Measurements from ENCODE around the gene PTH2R. TPM values are rescaled to one million over a fixed set of nuclear protein-coding genes. Genes with fewer than 3 reads are reported as not detected.

The PTH2R gene
- total and polyA plus RNA-seq, 2 of the 13 experiments (the other 11 are each of a cell fraction or from before 2014, with no cell fraction given) = 0.04 TPM; not detected in 1

DNA sequence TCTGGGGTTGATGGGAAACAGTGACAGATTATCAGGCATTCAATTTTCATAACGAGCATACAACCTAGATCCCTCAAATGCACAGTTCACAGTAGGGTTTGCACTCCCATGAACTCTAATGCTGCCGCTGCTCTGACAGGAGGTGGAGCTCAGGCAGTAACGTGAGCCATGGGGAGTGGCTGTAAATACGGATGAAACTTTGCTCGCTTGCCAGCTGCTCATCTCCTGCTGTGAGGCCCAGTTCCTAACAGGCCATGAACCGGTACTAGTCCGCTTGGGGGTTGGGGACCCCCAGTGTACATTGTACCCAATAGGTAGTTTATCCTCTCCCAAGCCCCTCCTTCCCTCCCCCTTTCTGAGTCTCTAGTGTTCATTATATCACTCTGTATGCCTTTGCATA lies 94.6 kb downstream of the PTH2R start:
- Histone ChIP-seq H2AFZ (ENCODE audit: low read length) (no peak overlapping the region), H3K79me2 (ENCODE audit: insufficient read depth, low read length) (no peaks in the 10 kb centered on the region), H3K27ac (ENCODE audit: extremely low read length, insufficient read depth, low read length) (no peak overlapping the region), H3K36me3 (replicated peaks in 1 of 2; ENCODE audit: control insufficient read depth in 1 of 2, insufficient read depth in 2 of 2, low read length in 2 of 2) (no peaks in the 10 kb centered on the region), H3K4me1 (ENCODE audit: insufficient read depth, low read length) (peaks cover 9% of the 10 kb centered on the region; the same call in 1 of the 2 replicates), H3K27me3 (ENCODE audit: control insufficient read depth in 1 of 2, insufficient read depth in 2 of 2, low read length in 2 of 2) (no peaks in the 10 kb centered on the region), H3K4me3 (replicated peaks in 1 of 3; ENCODE audit: insufficient read depth in 1 of 3, low read depth in 2 of 3, low read length in 3 of 3) (no peak overlapping the region), H4K20me1 (ENCODE audit: insufficient read depth, low read length) (no peaks in the 10 kb centered on the region), H3K9ac (ENCODE audit: insufficient read depth, low read depth, low read length) (no peak overlapping the region), H3K4me2 (ENCODE audit: low read depth, low read length) (no peak overlapping the region), H3K9me3 (ENCODE audit: low read length) (no peaks in the 10 kb centered on the region)
- intact Hi-C loops (cut with micrococcal nuclease; ENCODE audit: unreplicated experiment) = no loop called here
- peak; percentile 100 for ATAC-seq
- ChIA-PET POLR2A (no interaction called here), CTCF (ENCODE audit: low intra/inter-chr PET ratio, low total read pairs) (no interaction called here)
- BruUV-seq (replicated peaks) = no TSS peak
- in situ Hi-C loops (cut with HindIII; ENCODE audit: extremely low pct_ligation_motif_present, low pct_unique_long_range_greater_than_20kb) = no loop called here
- 3% methylated on average over 5 of the region's 7 CpGs for WGBS (ENCODE audit: low lambda C conversion rate)
- peak; percentile 30 for DNase-seq (ENCODE audit: low spot score)
- FAIRE-seq = no peak
- TF ChIP-seq ZNF766 (CRISPR knock-in tag; IDR thresholded peaks at IDR 0.05; ENCODE audit: borderline replicate concordance) (no peak), SMAD3 (CRISPR knock-in tag; IDR thresholded peaks at IDR 0.05) (no peak), GZF1 (CRISPR knock-in tag; IDR thresholded peaks at IDR 0.05) (no peak), MAX (IDR thresholded peaks at IDR 0.05) (0 out of 2 replicates have a peak, but pooled peaks have one; percentile 14), SOX6 (IDR thresholded peaks at IDR 0.05) (no peak), SOX6 (CRISPR knock-in tag; IDR thresholded peaks at IDR 0.05) (0 out of 2 replicates have a peak, but pooled peaks have one; percentile 17), SIN3B (IDR thresholded peaks at IDR 0.05; ENCODE audit: low read length) (no peak), ZNF362 (CRISPR knock-in tag; IDR thresholded peaks at IDR 0.05; ENCODE audit: borderline replicate concordance) (no peak), ZFYVE20 (CRISPR knock-in tag; IDR thresholded peaks at IDR 0.05; ENCODE audit: borderline replicate concordance, low read depth) (no peak), ZHX2 (IDR thresholded peaks at IDR 0.05; ENCODE audit: low read depth) (no peak), ZHX2 (CRISPR knock-in tag; IDR thresholded peaks at IDR 0.05; ENCODE audit: borderline replicate concordance) (no peak), IRF2 (CRISPR knock-in tag; IDR thresholded peaks at IDR 0.05) (no peak), EHMT2 (IDR thresholded peaks at IDR 0.05; ENCODE audit: borderline replicate concordance, low read depth, low read length) (no peak), ZNF891 (CRISPR knock-in tag; IDR thresholded peaks at IDR 0.05) (no peak), HNRNPLL (IDR thresholded peaks at IDR 0.05; ENCODE audit: low read depth, low read length, poor library complexity, severe bottlenecking) (no peak), SPEN (CRISPR knock-in tag; IDR thresholded peaks at IDR 0.05; ENCODE audit: low read depth) (no peak), FOXA3 (CRISPR knock-in tag; IDR thresholded peaks at IDR 0.05) (peak; percentile 43; the same call in 1 of the 2 replicates), ZNF703 (CRISPR knock-in tag; IDR thresholded peaks at IDR 0.05; ENCODE audit: borderline replicate concordance) (no peak)
- TF ChIP-seq, protein P1, sequence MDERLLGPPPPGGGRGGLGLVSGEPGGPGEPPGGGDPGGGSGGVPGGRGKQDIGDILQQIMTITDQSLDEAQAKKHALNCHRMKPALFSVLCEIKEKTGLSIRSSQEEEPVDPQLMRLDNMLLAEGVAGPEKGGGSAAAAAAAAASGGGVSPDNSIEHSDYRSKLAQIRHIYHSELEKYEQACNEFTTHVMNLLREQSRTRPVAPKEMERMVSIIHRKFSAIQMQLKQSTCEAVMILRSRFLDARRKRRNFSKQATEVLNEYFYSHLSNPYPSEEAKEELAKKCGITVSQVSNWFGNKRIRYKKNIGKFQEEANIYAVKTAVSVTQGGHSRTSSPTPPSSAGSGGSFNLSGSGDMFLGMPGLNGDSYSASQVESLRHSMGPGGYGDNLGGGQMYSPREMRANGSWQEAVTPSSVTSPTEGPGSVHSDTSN (CRISPR knock-in tag; IDR thresholded peaks at IDR 0.05) = no peak

Data from HepG2 (cell line).